GM20431 (cell line): ENCODE results near the gene RHBDD1.
"Not testable (repeated sequence)": the region's sequence is repeated elsewhere in the genome, so short reads cannot be mapped to it uniquely, and the experiment has no call there.

Experiments
- in situ Hi-C: fragments of 300-500 bp; cut with MseI, MboI; formaldehyde crosslinking; loops from one replicate; pipeline ENCODE4 v1.15.0; 2020; ENCODE audit warnings: low sequenced_read_pairs; ENCODE audit not compliant: unreplicated experiment

The RHBDD1 gene

GRCh38 chr2:226839161-226839560 is 3.3 kb downstream of the RHBDD1 start:
- in situ Hi-C loops = no loop called here

GRCh38 chr2:226839951-226840350 is 4.1 kb downstream of the RHBDD1 start:
- in situ Hi-C loops = no loop called here

DNA sequence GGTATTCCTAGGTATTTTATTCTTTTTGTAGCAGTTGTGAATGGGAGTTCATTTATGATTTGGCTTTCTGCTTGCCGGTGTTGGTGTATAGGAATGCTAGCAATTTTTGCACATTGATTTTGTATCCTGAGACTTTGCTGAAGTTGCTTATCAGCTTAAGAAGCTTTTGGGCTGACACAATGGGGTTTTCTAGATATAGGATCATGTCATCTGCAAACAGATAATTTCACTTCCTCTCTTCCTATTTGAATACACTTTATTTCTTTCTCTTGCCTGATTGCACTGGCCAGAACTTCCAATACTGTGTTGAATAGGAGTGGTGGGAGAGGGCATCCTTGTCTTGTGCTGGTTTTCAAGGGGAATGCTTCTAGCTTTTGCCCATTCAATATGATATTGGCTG is 7.1 kb downstream of the RHBDD1 start:
- in situ Hi-C loops = not testable (repeated sequence)

DNA sequence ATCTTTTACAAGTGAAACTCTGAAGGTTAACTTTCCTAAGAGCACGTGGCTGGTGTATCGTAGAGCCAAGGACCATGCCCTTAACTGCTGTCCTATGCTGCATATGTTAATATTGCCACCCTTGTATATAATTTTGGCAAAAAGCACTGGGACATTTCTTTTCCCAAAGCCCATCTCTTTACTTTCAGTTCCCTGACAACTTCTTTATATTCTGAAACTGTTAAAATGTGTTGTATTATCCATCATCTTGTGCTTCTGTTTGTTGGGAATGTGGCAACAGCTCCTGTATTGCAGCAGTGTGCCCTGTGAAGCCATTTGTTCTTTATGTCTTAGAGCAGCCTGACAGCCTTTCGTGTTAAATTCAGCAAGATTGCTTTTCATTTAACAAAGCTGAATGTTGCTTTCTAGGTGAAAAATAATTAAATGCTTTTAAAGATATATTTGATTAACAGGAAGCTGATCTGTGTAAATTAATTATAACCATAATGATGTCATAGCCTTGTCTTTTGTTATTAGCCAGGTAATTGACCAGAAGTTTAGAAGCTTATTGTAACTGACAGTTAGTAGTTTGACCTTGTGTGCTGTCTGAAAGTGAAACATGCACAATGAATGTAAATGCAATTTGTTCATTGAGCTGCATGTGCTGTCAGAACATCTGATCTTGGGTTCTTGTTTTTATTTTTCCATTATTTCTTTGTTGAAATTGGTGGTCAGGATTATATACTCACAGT is 9.7 kb downstream of the RHBDD1 start:
- in situ Hi-C loops = no loop called here

DNA sequence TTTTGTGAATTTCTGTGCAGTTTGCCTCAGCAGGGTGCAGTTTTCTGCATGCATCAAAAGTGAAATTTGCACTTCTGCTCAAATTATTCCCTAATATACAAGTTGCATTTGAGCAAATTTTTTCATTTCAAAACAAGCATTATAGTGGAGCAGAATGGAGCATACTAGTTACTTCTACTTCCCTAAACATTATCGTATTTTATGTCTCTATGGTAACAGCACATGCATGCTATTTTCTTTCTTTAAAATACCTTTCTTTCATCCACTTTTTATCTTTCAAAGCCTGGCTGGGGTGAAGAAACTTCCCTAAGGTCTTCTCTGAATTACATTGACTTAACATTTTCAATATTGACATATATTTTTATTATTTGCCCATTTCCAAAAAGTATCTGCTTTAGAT is 11.2 kb downstream of the RHBDD1 start:
- in situ Hi-C loops = no loop called here

DNA sequence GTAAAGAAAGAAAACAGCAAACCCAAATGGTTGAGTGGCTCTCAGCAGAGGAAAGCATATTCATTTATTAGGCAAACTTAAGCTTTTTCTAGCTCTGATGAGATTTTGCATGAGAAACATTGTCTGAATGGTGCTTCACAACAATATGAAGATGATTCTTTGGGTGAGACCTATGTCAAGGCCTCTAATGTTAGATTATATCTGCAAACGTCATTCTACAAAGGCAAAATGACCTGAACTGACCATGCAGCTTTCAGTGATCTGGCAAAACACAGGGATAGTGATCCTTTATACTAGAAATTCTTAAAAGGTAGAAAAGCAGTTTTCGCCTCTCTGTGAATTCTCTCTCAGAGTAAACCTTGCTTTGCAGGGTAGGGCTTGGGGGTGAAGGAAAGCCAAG is 11.7 kb downstream of the RHBDD1 start:
- in situ Hi-C loops = no loop called here

DNA sequence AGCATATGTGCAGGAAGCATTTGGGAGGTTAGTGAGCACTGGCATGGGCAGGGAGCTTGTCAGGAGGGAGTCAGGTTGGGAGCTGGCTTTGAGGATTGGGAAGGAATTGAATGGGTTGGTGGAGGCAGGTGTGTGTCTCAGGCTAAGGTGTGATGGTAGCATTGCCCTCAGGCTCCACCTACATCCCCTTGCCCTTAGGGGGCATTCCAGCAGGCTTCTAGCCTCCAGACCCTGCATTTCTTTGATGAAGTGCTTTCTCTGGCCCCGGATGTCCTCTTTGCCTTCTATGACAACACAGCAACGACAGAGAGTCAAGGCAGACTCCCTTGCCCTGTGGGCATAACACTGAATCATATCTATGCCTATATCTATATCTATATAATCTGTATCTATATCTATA is 13.5 kb downstream of the RHBDD1 start:
- in situ Hi-C loops = no loop called here

DNA sequence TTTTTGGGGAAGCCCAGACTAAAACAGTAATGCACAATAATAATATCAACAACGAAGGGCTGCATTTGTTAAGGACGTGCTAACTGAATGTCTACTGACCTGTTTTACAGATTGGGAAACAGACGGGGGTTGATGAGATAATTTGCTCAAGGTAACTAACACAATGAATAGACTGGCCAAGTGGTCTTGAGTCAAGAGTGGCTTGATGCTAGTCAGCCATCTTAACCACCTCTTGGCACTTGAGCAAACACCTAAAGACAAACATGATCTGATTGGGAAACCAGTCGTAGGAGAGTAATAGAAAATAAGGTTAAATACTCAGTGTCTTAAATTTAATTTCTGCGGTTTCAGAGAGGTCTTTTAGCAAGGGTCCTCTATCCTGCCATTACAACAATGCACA is 14.2 kb downstream of the RHBDD1 start:
- in situ Hi-C loops = no loop called here

- in situ Hi-C loops = no loop called here
Measured at GRCh38 chr2:226855787-226856186, 19.9 kb downstream of the RHBDD1 start.

DNA sequence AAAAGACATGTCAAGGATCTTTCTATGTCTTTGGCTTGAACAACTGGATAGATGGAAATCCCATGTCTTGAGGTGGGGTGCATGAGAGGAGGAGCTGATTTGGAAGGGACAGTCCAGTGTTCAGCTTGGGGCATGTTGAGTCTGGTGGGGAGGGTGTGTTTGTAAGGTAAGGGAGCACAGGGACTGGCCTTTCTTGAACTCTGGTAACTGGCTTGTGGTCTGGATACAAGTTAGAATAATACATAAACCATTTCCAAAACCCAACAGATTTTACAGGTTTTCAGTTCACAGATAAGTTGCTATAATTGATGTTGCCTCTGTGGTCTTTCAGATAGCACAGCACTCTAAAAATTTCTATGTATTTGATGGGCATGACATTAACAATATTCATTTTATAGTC is 24.2 kb downstream of the RHBDD1 start:
- in situ Hi-C loops = no loop called here

DNA sequence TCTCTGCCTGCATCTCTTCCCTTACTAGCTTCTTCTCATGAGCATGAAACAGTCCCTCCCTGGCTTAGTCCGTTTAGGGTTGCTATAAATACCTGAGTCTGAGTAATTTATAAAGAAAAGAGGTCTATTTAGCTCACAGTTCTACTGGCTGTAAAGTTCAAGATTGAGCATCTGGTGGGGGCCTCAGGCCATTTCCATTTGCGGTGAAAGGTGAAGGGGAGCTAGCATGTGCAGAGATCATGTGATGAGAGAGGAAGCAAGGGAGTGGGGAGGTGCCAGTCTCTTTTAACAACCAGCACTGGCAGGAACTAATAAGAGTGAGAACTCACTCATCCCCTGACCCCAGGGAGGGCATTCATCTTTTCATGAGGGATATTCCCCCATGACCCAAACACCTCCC is 26.8 kb downstream of the RHBDD1 start:
- in situ Hi-C loops = no loop called here

DNA sequence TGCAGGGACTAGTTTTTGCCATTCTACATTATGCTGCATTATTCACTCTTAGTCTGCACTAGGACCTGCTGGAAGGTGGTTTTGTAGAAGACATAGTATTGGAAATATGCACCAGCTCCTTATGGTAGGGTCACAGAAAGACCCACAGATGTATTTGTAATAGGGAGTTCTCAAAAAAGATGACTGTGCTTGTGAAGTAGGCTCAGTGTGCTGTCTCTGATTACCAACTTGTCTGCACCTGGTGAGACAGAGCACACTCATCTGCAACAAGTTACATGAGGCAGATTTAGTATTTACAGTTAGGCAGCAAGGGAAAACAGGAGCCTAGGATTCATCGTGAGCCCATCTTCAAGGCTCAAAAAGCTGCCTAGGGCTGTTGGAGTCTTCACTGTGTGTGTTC is 29.4 kb downstream of the RHBDD1 start:
- in situ Hi-C loops = no loop called here

DNA sequence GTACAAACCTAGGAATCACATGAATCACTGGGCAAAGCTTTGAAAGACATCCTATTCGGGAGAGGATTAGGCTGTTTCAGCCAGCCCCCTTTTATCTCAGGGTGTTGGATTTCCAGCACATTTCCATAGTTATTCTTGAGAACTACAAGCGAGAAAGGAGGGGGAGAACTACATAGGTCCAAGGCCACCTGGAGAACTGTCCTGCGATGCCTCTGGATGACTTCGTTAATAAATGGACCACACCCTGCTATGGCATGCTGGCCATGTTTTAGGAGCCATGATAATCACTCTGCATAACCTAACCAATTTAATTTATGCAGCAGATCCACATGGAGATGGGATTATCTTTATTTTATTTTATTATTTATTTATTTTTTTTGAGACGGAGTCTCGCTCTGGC is 29.9 kb downstream of the RHBDD1 start:
- in situ Hi-C loops = no loop called here

- in situ Hi-C loops = no loop called here
Measured at GRCh38 chr2:226868331-226869162, 32.7 kb downstream of the RHBDD1 start.

- in situ Hi-C loops = no loop called here
Measured at GRCh38 chr2:226869371-226869770, 33.5 kb downstream of the RHBDD1 start.

DNA sequence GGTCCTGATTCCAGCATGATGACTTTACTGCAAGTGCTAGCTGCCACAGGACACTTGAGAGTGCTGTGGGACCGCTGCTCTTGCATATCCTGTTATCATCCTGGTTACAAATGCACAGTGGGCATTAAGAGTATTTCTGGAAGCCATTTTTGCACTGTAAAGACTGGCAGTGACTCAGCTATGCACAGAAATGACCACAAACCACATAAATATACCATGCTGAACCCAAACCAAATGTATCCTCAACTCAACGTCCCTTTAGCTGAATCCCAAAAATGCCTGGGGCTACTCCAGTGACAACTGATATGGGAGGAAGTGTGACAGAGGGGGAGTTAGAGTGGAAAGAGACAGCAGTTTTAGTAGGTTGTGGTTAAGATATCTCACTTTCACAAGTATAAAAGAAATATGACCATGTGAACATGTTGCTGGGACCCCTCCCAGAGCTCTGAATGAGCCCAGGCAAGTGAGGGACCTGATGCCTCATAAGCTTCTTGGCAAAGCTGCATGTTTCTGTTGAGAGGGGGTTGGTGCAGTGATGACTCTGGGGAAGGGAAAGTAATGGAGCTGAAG is 37.3 kb downstream of the RHBDD1 start:
- in situ Hi-C loops = no loop called here

DNA sequence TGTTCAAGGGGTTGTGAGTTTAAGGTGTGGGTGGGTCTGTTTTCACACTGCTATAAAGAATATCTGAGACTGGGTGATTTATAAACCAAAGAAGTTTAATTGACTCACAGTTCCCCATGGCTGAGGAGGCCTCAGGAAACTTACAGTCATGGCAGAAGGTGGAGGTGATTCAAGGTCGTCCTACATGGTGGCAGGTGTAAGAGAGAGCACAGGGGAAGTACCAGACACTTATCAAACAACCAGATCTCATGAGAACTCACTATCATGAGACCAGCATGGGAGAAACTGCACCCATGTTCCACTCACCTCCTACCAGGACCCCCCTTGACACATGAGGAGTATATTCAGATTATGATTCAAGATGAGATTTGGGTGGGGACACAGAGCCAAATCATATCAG is 38.0 kb downstream of the RHBDD1 start:
- in situ Hi-C loops = no loop called here

DNA sequence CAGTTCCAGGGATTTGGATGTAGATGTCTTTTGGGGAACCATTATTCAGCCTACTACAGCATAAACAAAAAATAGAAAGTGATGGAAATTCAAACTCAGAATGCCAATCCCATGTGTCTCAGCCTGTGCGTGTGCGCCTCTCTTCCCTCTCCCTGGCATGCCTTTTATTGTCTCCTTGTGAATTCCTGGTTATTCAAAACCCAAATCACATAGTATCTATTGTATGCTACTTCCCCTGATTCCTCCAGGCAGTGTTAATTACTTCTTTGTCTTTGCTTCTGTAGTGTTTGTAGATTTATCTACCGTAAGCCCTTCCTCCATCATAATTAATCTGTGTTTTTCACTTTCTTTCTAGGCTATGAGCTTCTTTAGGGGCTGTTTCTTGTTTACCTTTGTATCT is 38.9 kb downstream of the RHBDD1 start:
- in situ Hi-C loops = no loop called here

GRCh38 chr2:226875438-226876225 is 39.8 kb downstream of the RHBDD1 start:
- in situ Hi-C loops = no loop called here

GRCh38 chr2:226877491-226877890 is 41.6 kb downstream of the RHBDD1 start:
- in situ Hi-C loops = no loop called here

DNA sequence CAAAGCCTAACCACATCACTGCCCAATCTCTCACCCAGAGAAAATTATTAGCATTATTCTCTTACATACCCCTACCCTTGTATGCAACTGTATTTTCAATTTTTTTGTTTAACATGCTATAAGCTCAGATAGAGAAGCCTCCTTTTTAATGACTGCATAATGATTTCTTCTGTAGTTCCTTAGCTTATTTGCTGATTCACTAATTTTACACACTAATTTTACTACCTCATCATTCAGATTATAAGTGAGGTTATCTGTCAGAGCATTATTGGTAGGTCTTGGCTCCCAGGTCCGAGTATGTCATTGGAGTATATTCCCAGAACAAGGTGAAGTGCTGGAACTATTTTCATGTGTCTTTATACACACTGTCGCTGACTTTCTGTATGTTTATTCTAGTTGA is 45.4 kb downstream of the RHBDD1 start:
- in situ Hi-C loops = no loop called here
